ENCODE data around the gene TANGO6. TPM values are rescaled to one million over a fixed set of nuclear protein-coding genes. Genes with fewer than 3 reads are reported as not detected.

The TANGO6 gene
- polyA plus RNA-seq, 1 experiment, result 14.6 TPM

- no peaks in the 10 kb centered on the region for H3K36me3 ChIP-seq (ENCODE audit: control insufficient read depth, insufficient read depth, low read length)
- CTCF ChIA-PET, result no interaction called here
- TF ChIP-seq CTCF (IDR thresholded peaks at IDR 0.05; ENCODE audit: insufficient read depth, low read depth, low read length), result no peak
- no peak overlapping the region for H3K4me3 ChIP-seq (ENCODE audit: low read depth, low read length)
- H3K27me3 ChIP-seq (ENCODE audit: control insufficient read depth, insufficient read depth, low read length), result no peaks in the 10 kb centered on the region
- POLR2A ChIA-PET, result no interaction called here
- DNase-seq (ENCODE audit: low read depth), result no peak
These were observed 117.6 kb downstream of the TANGO6 start for GRCh38 chr16:68960910-68961309.

- H3K36me3 ChIP-seq (ENCODE audit: control insufficient read depth, insufficient read depth, low read length), result no peaks in the 10 kb centered on the region
- no peak for DNase-seq (ENCODE audit: low read depth)
- no peak for TF ChIP-seq CTCF (IDR thresholded peaks at IDR 0.05; ENCODE audit: insufficient read depth, low read depth, low read length)
- CTCF ChIA-PET, result interaction anchor here (1.0 kb wide), 1 partner anchor 9 kb away, joined by 3 read pairs; no protein-coding TSS in a partner anchor
- no peak overlapping the region for H3K4me3 ChIP-seq (ENCODE audit: low read depth, low read length)
- POLR2A ChIA-PET, result no interaction called here
- H3K27me3 ChIP-seq (ENCODE audit: control insufficient read depth, insufficient read depth, low read length), result no peaks in the 10 kb centered on the region
These were observed 118.6 kb downstream of the TANGO6 start for GRCh38 chr16:68961778-68962402.

- ChIA-PET CTCF (no interaction called here), POLR2A (no interaction called here)
- no peak for DNase-seq (ENCODE audit: low read depth)
- Histone ChIP-seq H3K27me3 (ENCODE audit: control insufficient read depth, insufficient read depth, low read length) (no peaks in the 10 kb centered on the region), H3K4me3 (ENCODE audit: low read depth, low read length) (no peak overlapping the region), H3K36me3 (ENCODE audit: control insufficient read depth, insufficient read depth, low read length) (no peaks in the 10 kb centered on the region)
- no peak for TF ChIP-seq CTCF (IDR thresholded peaks at IDR 0.05; ENCODE audit: insufficient read depth, low read depth, low read length)
These were observed 126.0 kb downstream of the TANGO6 start for GRCh38 chr16:68969338-68969737.

- CTCF ChIA-PET, result no interaction called here
These were observed 128.7 kb downstream of the TANGO6 start for GRCh38 chr16:68972013-68972412.

GRCh38 chr16:68972720-68973119 is 129.4 kb downstream of the TANGO6 start:
- H3K27me3 ChIP-seq (ENCODE audit: control insufficient read depth, insufficient read depth, low read length), result no peaks in the 10 kb centered on the region
- DNase-seq (ENCODE audit: low read depth), result no peak
- no peak overlapping the region for H3K4me3 ChIP-seq (ENCODE audit: low read depth, low read length)
- no peaks in the 10 kb centered on the region; the same call in none of the 2 replicates for H3K36me3 ChIP-seq (ENCODE audit: control insufficient read depth, insufficient read depth, low read length)
- CTCF ChIA-PET, result interaction anchor here (0.9 to 1.6 kb wide), 2 partner anchors 140 to 148 kb away, joined by 3 to 4 read pairs; no protein-coding TSS in a partner anchor
- peak; percentile 56 for TF ChIP-seq CTCF (IDR thresholded peaks at IDR 0.05; ENCODE audit: insufficient read depth, low read depth, low read length)
- POLR2A ChIA-PET, result no interaction called here

More at GRCh38 chr16:68972013-68972412, 128.7 kb downstream of the TANGO6 start:
- POLR2A ChIA-PET, result no interaction called here
- H3K36me3 ChIP-seq (ENCODE audit: control insufficient read depth, insufficient read depth, low read length), result no peaks in the 10 kb centered on the region; the same call in none of the 2 replicates
- H3K4me3 ChIP-seq (ENCODE audit: low read depth, low read length), result no peak overlapping the region
- no peaks in the 10 kb centered on the region for H3K27me3 ChIP-seq (ENCODE audit: control insufficient read depth, insufficient read depth, low read length)
- DNase-seq (ENCODE audit: low read depth), result no peak
- TF ChIP-seq CTCF (IDR thresholded peaks at IDR 0.05; ENCODE audit: insufficient read depth, low read depth, low read length), result no peak

Data from BJ (cell line).